Suprapubic skin (tissue), 3 donors: ENCODE data around the gene SLC38A10.

ENCODE experiments used
- POLR2A ChIP-seq, 2 donors: fragments of 450-650 bp; IDR thresholded peaks; one replicate each; pipeline ENCODE4 v1.6.1; 2017; ENCODE audit warnings: antibody characterized with exemption in 2 of 2, mild to moderate bottlenecking in 2 of 2, moderate library complexity in 2 of 2
- TF ChIP-seq, protein P1 (sequence below), 2 donors: fragments of 200-600 bp in 1 of 2; fragments of 450-650 bp in 1 of 2; sonication (generic) in 1 of 2; IDR thresholded peaks; one replicate each; pipeline ENCODE4 v1.5.1; 2016 to 2019; ENCODE audit warnings: antibody characterized with exemption in 2 of 2, mild to moderate bottlenecking in 1 of 2, moderate library complexity in 1 of 2

- TF ChIP-seq POLR2A (IDR thresholded peaks at IDR 0.05) = no peak
- TF ChIP-seq, protein P1, sequence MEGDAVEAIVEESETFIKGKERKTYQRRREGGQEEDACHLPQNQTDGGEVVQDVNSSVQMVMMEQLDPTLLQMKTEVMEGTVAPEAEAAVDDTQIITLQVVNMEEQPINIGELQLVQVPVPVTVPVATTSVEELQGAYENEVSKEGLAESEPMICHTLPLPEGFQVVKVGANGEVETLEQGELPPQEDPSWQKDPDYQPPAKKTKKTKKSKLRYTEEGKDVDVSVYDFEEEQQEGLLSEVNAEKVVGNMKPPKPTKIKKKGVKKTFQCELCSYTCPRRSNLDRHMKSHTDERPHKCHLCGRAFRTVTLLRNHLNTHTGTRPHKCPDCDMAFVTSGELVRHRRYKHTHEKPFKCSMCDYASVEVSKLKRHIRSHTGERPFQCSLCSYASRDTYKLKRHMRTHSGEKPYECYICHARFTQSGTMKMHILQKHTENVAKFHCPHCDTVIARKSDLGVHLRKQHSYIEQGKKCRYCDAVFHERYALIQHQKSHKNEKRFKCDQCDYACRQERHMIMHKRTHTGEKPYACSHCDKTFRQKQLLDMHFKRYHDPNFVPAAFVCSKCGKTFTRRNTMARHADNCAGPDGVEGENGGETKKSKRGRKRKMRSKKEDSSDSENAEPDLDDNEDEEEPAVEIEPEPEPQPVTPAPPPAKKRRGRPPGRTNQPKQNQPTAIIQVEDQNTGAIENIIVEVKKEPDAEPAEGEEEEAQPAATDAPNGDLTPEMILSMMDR (IDR thresholded peaks at IDR 0.05) = no peak
Measured at GRCh38 chr17:81237591-81238489, 57.3 kb downstream of the SLC38A10 start.
